A549 (cell line): ENCODE data around the gene DACH1. TPM values are rescaled to one million over a fixed set of nuclear protein-coding genes. Genes with fewer than 3 reads are reported as not detected.

ENCODE experiments used
- ATAC-seq, 2 experiments: fragments of 200-7000 bp in 1 of 2; fragments of >200 bp in 1 of 2; cut with Nextera tagmentation in 1 of 2; cut with Tn5 transposase in 1 of 2; 3 replicates each; pipeline versions ENCODE4 v1.8.0 to v1.9.1; 2018 to 2020; ENCODE audit warnings: mild to moderate bottlenecking in 1 of 2, moderate library complexity in 1 of 2
- CTCF ChIA-PET: fragments of 300-600 bp; sonication (Branson Sonifier 250); formaldehyde crosslinking; extraction: SDS; loops from one replicate; lab custom pipeline; 2021; ENCODE audit warnings: antibody characterized with exemption, inconsistent platforms; lab: Yijun Ruan, JAX
- POLR2A ChIA-PET: fragments of 350-600 bp; formaldehyde crosslinking; extraction: SDS; loops from one replicate; lab custom pipeline; 2021; ENCODE audit warnings: antibody characterized with exemption, inconsistent platforms; lab: Yijun Ruan, JAX
- DNase-seq, 2 experiments: peaks; one replicate each; pipeline versions ENCODE4 v3.0.0 to v3.0.0-alpha.2; 2011 to 2016; ENCODE audit warnings: low read depth in 1 of 2, low spot score in 1 of 2
- FAIRE-seq: peaks from 2 replicates; lab custom pipeline; 2011; peaks lifted over from hg19 to GRCh38; lab: Jason Lieb, UNC
- H3K27ac ChIP-seq, 2 experiments: fragments of >200 bp; sonication (Bioruptor Twin); formaldehyde crosslinking; 3 replicates each; pipeline ENCODE4 v1.5.1; 2016 to 2017
- H3K4me1 ChIP-seq: fragments of >200 bp; sonication (Bioruptor Twin); formaldehyde crosslinking; 3 replicates; pipeline ENCODE4 v1.6.1; 2016
- H3K4me2 ChIP-seq: fragments of >200 bp; sonication (Bioruptor Twin); formaldehyde crosslinking; 3 replicates; pipeline ENCODE4 v1.6.1; 2016
- H3K4me3 ChIP-seq: fragments of >200 bp; sonication (Bioruptor Twin); formaldehyde crosslinking; 3 replicates; pipeline ENCODE4 v1.5.1; 2016
- H3K9me3 ChIP-seq: fragments of >200 bp; sonication (Bioruptor Twin); formaldehyde crosslinking; 3 replicates; pipeline ENCODE4 v1.6.1; 2016
- BHLHE40 ChIP-seq: IDR thresholded peaks from 2 replicates; pipeline ENCODE4 v1.6.1; 2012; ENCODE audit warnings: low read depth, low read length, inconsistent platforms
- CBX8 ChIP-seq: fragments of 200-600 bp; sonication (generic); IDR thresholded peaks from 2 replicates; pipeline ENCODE4 v1.6.1; 2016
- CTCF ChIP-seq: fragments of >200 bp; sonication (Bioruptor Twin); formaldehyde crosslinking; IDR thresholded peaks from 3 replicates; pipeline ENCODE4 v1.5.1; 2016
- EHMT2 ChIP-seq: fragments of 200-600 bp; sonication (generic); IDR thresholded peaks from 2 replicates; pipeline ENCODE4 v1.6.1; 2016; ENCODE audit warnings: antibody characterized with exemption, low read depth, mild to moderate bottlenecking, moderate library complexity
- ELK1 ChIP-seq: fragments of 150-350 bp; IDR thresholded peaks from 2 replicates; pipeline ENCODE4 v1.6.1; 2014; ENCODE audit warnings: low read depth, mild to moderate bottlenecking, low read length
- EP300 ChIP-seq, 2 experiments: fragments of >200 bp; sonication (Bioruptor Twin); formaldehyde crosslinking; IDR thresholded peaks; 2 replicates in 1 of 2; 3 replicates in 1 of 2; pipeline ENCODE4 v1.6.1; 2016 to 2017
- HDAC2 ChIP-seq: fragments of 200-600 bp; sonication (generic); IDR thresholded peaks from 2 replicates; pipeline ENCODE4 v1.6.1; 2016
- HMGXB4 ChIP-seq: fragments of 250-450 bp; sonication (Bioruptor Pico); IDR thresholded peaks from 2 replicates; pipeline ENCODE4 v1.5.0; 2021; ENCODE audit warnings: mild to moderate bottlenecking, moderate library complexity, borderline replicate concordance
- HOXB5 ChIP-seq: fragments of 250-450 bp; sonication (Bioruptor Pico); IDR thresholded peaks from 2 replicates; pipeline ENCODE4 v1.5.0; 2020; ENCODE audit warnings: mild to moderate bottlenecking, moderate library complexity
- KDM5A ChIP-seq: fragments of 200-600 bp; sonication (generic); IDR thresholded peaks from 2 replicates; pipeline ENCODE4 v1.6.1; 2016; ENCODE audit warnings: antibody characterized with exemption, mild to moderate bottlenecking
- MAX ChIP-seq: IDR thresholded peaks from 2 replicates; pipeline ENCODE4 v1.6.1; 2012
- MAZ ChIP-seq: fragments of 150-350 bp; IDR thresholded peaks from 2 replicates; pipeline ENCODE4 v1.6.1; 2014; ENCODE audit warnings: antibody characterized with exemption, low read depth, low read length, borderline replicate concordance
- MYC ChIP-seq: IDR thresholded peaks from 2 replicates; pipeline ENCODE4 v1.6.1; 2012; ENCODE audit warnings: mild to moderate bottlenecking, inconsistent platforms, low read length, improper control_type of control experiment, borderline replicate concordance
- NFE2L2 ChIP-seq: fragments of 150-350 bp; conservative IDR thresholded peaks from 2 replicates; pipeline ENCODE4 v1.6.1; 2014; ENCODE audit warnings: low read length
- NR3C1 ChIP-seq: fragments of >200 bp; sonication (Bioruptor Twin); formaldehyde crosslinking; IDR thresholded peaks from 3 replicates; pipeline ENCODE4 v1.6.1; 2017
- PHF8 ChIP-seq: fragments of 200-600 bp; sonication (generic); IDR thresholded peaks from 2 replicates; pipeline ENCODE4 v1.6.1; 2016; ENCODE audit warnings: low read depth, mild to moderate bottlenecking, antibody characterized with exemption, moderate library complexity, borderline replicate concordance
- POLR2AphosphoS2 ChIP-seq: conservative IDR thresholded peaks from 2 replicates; pipeline ENCODE4 v1.6.1; 2012; ENCODE audit warnings: low read length, improper control_type of control experiment, inconsistent platforms
- REST ChIP-seq: fragments of 200-600 bp; sonication (generic); IDR thresholded peaks from 2 replicates; pipeline ENCODE4 v1.6.1; 2016; ENCODE audit warnings: antibody characterized with exemption, mild to moderate bottlenecking, moderate library complexity
- RFX5 ChIP-seq: fragments of 450-650 bp; IDR thresholded peaks from 2 replicates; pipeline ENCODE4 v1.7.1; 2014; ENCODE audit warnings: antibody characterized with exemption, mild to moderate bottlenecking, moderate library complexity
- TP53 ChIP-seq: fragments of 250-450 bp; sonication (Bioruptor Pico); IDR thresholded peaks from 2 replicates; pipeline ENCODE4 v1.5.0; 2021; ENCODE audit warnings: mild to moderate bottlenecking, moderate library complexity
- ZC3H11A ChIP-seq: fragments of 450-650 bp; IDR thresholded peaks from 2 replicates; pipeline ENCODE4 v1.6.1; 2014; ENCODE audit warnings: antibody characterized with exemption, mild to moderate bottlenecking
- ZFP36 ChIP-seq: fragments of 450-650 bp; IDR thresholded peaks from 2 replicates; pipeline ENCODE4 v1.6.1; 2014; ENCODE audit warnings: borderline replicate concordance; ENCODE audit not compliant: partially characterized antibody
- WGBS: methylation state at CpG from one replicate; pipeline ENCODE4 v1.1.6; 2017; ENCODE audit errors: missing lambda C conversion rate; 5-methylcytosine and 5-hydroxymethylcytosine counted together
- polyA plus RNA-seq, 4 experiments: library from polyadenylated mRNA; depleted of rRNA in 3 of 4; stranded (reverse); fragments of >200 nt; fragmentation: RNase III in 1 of 4; extraction: RNeasy Plus Mini Kit Qiagen cat#74134 plus additional on column Dnase treatment in 1 of 4; gene quantifications; 2 replicates in 3 of 4; 3 replicates in 1 of 4; pipeline ENCODE4 v1.2.3, GENCODE V29; 2011 to 2017

Gene DACH1
- polyA plus RNA-seq, 2 of the 4 experiments (the other 2 are of a cell fraction): not detected

GRCh38 chr13:71491010-71491409, 376.0 kb downstream of the DACH1 start:
- DNase-seq (no peak), FAIRE-seq (no peak), ATAC-seq (no peak)
- no peak for TF ChIP-seq NR3C1
- TF ChIP-seq CTCF: no peak
- no peak for TF ChIP-seq EP300 (IDR thresholded peaks at IDR 0.05)
- TF ChIP-seq NFE2L2: no peak
- no peak for TF ChIP-seq TP53
- TF ChIP-seq HDAC2: no peak
- H3K4me3 ChIP-seq: no peak overlapping the region
- H3K27ac ChIP-seq: no peak overlapping the region
- H3K4me1 ChIP-seq: no peaks in the 10 kb centered on the region
- H3K4me2 ChIP-seq: no peak overlapping the region
- ChIA-PET POLR2A (no interaction called here), CTCF (no interaction called here)
- 48% methylated on average over 1 of the region's 1 CpG for WGBS
- no peaks in the 10 kb centered on the region for H3K9me3 ChIP-seq

GRCh38 chr13:71489041-71489440, 378.0 kb downstream of the DACH1 start:
- ATAC-seq (no peak), DNase-seq (no peak), FAIRE-seq (no peak)
- 62% methylated on average over 3 of the region's 3 CpGs for WGBS
- no peak overlapping the region for H3K4me2 ChIP-seq
- ChIA-PET CTCF (no interaction called here), POLR2A (no interaction called here)
- H3K9me3 ChIP-seq: no peaks in the 10 kb centered on the region
- H3K4me1 ChIP-seq: no peaks in the 10 kb centered on the region
- no peak overlapping the region for H3K4me3 ChIP-seq
- no peak overlapping the region for H3K27ac ChIP-seq
- TF ChIP-seq HDAC2 (no peak), EHMT2 (no peak), BHLHE40 (no peak), MYC (no peak), ZC3H11A (no peak), PHF8 (no peak), ZFP36 (no peak), POLR2AphosphoS2 (no peak), HOXB5 (CRISPR knock-in tag) (no peak), MAX (no peak), ELK1 (no peak), CBX8 (no peak), REST (no peak)

GRCh38 chr13:71488201-71488600, 378.8 kb downstream of the DACH1 start:
- DNase-seq (no peak), FAIRE-seq (no peak), ATAC-seq (no peak)
- 9% methylated on average over 1 of the region's 1 CpG for WGBS
- no peak overlapping the region for H3K4me2 ChIP-seq
- POLR2A ChIA-PET: no interaction called here
- no peaks in the 10 kb centered on the region for H3K4me1 ChIP-seq
- no peak overlapping the region for H3K27ac ChIP-seq
- no peaks in the 10 kb centered on the region for H3K9me3 ChIP-seq
- CTCF ChIA-PET: no interaction called here
- H3K4me3 ChIP-seq: no peak overlapping the region
- TF ChIP-seq REST: no peak
- no peak for TF ChIP-seq NFE2L2
- TF ChIP-seq MAZ: no peak
- no peak for TF ChIP-seq RFX5
- no peak for TF ChIP-seq HMGXB4
- no peak for TF ChIP-seq HDAC2
- no peak for TF ChIP-seq TP53
- no peak for TF ChIP-seq KDM5A
